NCI-H82 (cell line): ENCODE results near the gene PMP22.
"Not testable (repeated sequence)": the region's sequence is repeated elsewhere in the genome, so short reads cannot be mapped to it uniquely, and the experiment has no call there.

Experiments
- DNase-seq: peaks from one replicate; lab custom pipeline; 2025; lab: John Stamatoyannopoulos, UW

PMP22 gene

DNA sequence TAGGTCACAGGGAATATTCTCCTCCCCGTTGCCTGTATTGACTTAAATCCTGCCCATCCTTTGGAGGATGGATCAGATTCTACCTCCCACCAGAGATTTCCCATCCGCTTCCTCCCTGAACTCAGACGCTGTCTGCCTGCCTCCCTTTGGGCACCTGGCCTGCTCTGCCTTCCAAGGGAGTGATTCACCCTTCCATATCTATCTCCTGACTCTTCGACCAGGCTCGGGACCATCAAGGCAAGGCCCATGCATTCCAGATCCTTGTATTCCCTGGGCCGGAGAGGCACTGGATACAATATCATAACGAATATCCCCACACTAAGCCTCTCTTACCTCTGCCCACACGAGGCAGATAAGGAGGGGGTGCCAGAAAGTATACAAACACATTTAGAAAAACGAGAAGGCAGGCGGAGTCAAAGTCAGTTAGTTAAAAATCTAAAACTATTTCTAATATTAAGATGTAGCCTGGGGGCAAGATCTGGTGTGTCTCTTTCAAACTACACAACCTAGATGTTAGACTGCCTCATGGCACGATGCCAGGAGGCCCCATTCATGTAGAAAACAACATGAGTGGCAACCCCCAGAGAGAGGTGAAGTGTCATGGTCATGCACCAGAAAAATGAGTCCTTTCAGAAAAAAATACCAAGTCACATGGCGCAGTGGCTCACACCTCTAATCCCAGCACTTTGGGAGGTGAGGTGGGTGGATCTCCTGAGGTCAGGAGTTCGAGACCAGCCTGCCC is 9.2 kb downstream of the PMP22 start:
- DNase-seq = no peak

DNA sequence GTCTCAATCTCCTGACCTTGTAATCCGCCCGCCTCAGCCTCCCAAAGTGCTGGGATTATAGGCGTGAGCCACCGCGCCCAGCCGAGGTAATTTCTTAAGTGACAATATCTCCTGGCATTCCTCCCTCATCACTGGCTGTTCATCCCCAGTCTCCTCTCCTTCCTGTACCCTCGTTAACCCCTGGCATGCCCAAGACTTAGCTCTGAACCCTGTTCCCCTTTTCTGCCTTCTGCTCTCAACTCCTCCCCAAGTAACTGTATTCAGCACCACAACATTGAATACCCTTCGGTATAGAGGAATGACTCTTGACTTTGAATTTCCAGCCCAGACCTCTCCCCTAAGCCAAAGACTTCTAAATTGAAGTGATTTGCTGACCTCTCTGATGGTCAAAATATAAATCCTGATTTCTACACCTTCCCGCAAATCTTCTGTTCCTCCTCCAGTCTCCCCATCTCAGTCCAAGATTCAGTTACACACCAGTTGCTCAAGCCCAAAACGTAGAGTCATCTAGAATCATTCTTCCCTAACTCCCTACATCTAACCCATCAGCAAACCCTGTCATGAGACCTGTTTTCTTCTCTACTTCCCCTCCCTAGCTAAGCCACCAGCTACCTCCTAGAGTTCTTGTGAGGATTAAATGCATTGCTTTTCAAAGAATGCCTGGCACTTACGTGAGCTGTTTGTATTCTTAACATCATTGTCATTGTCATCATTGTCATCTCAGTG is 14.8 kb downstream of the PMP22 start:
- no peak for DNase-seq

DNA sequence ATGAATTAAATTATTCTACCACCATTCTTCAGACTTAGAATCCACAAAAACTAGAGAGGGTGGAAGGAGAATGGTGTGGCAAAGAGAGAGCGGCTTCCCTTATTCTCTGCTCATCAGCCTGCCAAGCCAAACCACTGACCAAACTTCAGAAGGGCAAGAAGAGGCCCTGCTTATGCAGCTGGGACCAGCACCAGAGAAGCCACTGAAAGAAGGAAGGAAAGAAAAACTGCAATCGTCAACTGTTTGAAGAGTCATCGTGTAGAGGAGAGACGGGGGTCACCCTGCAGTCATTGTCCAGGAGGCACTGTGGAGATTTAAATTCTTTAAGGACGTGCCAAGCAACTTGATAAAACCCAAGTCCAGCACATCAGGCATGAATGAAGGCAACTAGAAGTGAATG is 15.6 kb downstream of the PMP22 start:
- DNase-seq = no peak

DNA sequence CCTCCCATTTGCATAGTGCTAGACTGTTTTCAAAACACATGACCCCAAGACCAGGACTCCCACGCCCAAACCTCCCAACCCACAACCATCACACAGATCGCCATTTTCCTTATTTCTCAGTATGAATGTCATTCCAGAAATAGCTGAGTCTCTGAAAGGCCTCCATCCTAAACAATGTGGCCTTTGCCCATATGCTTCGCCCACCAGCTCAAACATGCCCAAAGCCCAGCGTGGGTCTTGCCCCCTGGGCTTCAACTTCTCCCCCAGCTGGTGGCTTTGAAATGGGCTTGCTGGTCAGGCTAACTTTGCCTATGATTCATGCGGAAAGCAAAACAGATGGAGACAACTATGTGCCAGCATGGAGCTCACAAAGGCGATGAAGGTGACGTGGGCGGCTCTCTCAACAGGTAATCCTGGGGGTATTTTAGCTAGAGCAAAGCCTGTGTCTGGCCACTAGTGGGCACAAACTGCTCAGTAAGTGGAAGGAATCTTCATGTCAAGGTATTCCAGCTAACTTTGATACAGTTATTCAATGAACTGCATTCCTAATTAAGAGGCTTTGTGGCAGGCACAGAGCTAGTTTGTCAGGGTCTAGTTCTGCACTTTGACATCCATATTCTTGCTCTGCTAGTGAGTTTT is 17.1 kb downstream of the PMP22 start:
- DNase-seq = peak; percentile 44

DNA sequence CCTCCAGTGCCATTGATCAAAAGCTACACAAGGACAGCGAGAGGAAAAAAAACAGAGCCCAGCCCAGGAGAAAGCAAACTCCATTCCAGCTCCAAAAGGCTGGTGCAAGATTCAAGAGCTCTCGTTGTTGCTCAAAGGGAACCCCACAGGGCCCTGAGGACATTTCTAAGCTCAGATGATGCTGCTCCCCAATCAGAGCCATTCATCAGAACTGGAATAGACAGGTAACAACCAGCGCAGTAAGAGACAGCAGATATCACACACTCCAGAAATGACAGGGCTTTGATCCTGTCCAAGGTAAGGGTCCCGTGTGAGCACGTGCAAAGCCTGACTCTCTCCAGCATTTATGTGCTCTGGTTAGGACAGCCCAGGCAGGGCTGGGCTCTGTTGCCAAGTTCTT is 20.1 kb downstream of the PMP22 start:
- no peak for DNase-seq

DNA sequence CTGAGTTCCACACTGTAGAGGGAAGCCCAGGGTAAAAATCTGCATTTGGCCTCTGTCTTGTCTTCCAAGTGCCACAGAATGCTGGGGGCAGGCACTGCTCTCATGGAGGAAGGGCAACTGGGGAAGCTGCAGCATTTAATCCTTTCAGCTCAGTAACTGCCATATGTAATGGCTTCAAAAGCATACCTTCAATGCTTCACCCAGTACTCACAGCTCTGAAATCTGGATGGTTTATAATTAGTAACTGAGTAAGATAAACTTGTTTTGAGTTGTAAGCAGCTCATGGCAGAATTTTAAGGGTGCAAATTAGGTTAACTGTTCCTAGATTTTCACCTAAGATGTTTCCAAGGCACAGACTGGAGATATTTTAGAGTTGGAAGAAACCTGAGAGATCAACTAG is 24.5 kb downstream of the PMP22 start:
- no peak for DNase-seq

- DNase-seq = no peak
Measured at GRCh38 chr17:15239491-15239890, 25.6 kb downstream of the PMP22 start.

DNA sequence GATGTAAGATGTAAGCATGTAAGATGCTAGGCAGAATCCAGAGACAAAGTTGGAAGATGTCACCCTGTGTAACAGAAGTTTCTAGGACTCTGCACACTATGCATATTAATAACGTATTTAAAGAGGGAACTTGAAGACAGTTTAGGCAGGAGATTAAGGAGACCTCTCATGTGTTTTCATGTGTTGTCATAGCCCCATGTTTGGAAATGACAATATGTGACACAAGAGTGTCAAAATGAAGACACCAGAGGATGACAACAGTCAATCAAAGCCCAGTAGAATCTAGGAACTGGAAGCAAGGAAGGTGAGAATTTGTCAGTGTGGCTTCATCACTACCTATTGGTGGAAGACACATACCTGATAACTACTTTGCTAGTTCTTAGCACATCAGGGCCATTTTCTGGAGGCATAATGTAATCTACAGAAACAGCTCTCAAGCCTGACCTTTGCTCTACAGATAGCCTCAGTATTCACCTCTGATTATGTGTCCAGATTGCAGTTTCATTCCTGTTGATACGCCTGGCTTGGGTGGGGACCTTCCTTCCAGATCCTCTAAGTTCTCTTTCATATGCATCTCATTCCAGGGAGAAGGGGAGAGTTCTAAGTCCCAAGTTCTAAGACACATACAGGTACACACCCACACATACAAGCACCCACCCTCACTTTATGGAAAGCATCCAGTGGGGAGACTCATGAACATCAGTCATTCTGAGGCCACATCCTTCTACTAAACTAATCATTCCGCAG is 26.3 kb downstream of the PMP22 start:
- no peak for DNase-seq

DNA sequence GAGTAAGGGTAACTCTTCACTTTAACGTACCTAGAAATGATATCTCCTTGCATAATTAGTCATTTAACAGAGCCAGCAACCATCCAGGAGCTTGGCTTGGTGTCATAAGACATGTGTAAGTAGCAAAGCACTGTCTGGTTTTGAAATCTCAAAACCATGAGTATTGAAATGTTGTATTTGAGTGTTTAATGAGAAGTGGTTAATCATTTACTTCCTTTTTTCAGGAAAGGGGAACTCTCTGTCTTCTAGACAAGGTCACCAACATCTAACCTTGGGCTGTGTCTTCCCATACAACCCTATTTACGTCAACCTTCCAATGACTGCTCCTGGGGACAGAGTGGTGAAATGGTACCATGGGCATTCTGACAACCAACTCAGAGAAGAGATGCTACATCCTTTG is 27.1 kb downstream of the PMP22 start:
- no peak for DNase-seq

DNA sequence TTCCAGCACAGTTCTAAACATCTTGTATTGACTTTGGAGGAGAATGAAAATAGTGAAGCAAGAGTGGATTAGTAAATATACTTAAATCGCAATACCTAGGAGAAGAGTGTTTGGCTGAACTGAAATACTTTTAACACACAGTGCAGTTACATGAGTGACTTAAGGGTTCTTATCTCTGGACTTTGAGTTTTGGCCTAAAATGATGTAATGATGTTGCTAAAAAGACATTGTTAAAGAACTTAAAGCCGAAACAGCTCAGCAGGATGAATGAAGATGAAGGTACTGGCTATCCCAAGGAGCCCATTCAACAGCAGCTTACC is 28.1 kb downstream of the PMP22 start:
- DNase-seq = no peak

DNA sequence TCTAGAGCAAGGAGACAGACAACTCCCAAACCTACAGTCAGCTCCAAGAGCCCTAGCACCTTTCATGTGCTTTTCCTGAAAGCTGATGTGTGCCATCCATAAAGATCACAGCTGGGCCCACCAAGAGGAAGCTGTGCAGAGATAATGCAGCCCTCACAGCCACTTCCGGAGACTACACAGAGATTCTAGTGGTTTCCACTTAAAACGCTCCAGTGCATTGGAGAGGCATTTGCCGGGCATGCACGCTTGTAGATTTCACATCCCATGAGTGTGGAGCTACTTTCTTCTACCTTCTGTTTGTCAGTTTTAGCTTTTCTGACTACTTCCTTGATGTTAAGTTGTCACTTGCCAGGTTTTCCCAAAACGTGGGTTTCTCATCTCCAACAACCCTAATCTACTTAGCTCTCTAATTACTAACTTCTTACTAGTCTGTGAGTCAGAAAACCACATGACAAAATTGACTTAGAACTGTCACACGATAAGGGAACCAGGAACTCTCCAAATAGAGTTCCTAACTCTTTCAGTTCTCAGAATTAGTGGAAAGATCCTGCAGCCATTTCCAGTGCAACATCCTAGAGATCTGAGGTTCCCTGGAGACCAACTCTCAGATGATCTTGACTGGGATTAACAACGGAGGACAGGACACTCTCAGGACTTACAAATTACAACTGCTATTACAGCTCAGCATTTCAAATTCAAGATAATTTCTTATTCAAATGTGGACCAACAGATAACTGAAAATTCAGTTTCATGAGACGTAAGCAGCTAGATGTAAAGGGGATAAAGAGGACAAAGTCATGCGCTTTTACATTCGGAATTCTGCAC is 28.6 kb downstream of the PMP22 start:
- DNase-seq = no peak

DNA sequence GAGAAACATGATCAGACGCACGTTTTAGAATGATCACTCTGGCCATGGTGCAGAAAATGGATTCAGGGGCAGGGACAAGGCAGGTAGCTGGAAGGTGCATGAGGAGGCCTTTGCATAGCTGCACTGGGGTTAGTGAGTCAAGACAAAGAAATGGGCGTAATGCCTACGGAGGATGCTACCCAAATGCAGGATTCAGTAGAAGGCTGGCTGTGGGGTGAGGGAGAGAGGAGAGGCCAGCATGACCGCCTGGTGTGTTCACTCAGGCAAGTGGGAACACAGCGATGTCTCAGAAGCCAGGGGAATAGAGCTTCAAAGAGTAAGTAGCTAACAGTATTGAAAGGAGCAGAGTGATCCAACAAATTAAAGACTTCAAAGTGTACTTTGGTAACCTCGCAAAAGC is 31.2 kb downstream of the PMP22 start:
- no peak for DNase-seq

- DNase-seq = peak; percentile 16
Measured at GRCh38 chr17:15233022-15233805, 31.9 kb downstream of the PMP22 start.

DNA sequence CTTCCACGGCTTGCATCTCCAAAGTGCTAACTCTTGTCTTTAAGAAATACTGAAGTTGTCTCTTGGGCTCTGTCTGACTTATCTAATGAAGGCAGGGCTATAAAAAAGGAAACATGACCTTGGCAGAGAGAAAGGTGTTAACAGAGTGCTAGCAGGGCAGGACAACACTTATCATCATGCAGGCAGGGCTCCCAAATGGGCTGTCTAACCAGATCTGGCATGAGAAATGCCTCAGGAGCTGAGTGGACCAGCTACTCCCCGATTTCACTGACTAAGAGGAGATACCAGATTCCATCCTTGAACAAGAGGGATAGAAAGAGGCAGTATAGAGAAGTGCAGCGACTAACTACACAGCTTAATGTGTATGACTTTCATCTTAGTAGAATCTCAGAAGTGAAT is 32.6 kb downstream of the PMP22 start:
- DNase-seq = no peak

GRCh38 chr17:15231851-15232516 is 33.1 kb downstream of the PMP22 start:
- no peak for DNase-seq

GRCh38 chr17:15230866-15231265 is 34.3 kb downstream of the PMP22 start:
- no peak for DNase-seq

- not testable (repeated sequence) for DNase-seq
Measured at GRCh38 chr17:15221827-15222226, 43.3 kb downstream of the PMP22 start.

GRCh38 chr17:15220785-15221184 is 44.3 kb downstream of the PMP22 start:
- no peak for DNase-seq

DNA sequence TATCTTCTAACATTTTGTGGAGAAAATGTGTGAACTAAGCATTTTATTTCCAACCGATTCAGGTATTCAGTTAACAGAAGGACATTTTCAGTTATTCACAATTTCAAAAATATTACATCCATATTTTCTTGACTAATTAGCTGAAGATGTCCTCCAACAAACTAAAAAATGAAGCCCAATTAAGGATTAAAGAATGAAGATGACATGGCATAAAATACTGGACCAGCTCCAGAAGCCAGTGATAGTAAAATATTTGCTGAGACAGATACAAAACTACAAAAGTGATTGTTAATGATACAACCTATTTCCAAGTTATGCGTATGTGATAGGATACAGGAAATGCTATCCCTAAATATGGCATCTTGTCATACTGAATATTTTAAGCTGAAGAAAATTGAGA is 48.6 kb downstream of the PMP22 start:
- DNase-seq = no peak

- peak; percentile 65 for DNase-seq
Measured at GRCh38 chr17:15213381-15214087, 51.6 kb downstream of the PMP22 start.
